NCI-H446 (cell line): ENCODE data around the gene AIM2.

ENCODE experiments used
- DNase-seq, 2 experiments: peaks; one replicate each; lab custom pipeline; 2025; lab: John Stamatoyannopoulos, UW

AIM2 gene

GRCh38 chr1:159014851-159015250 is 61.7 kb downstream of the AIM2 start:
- DNase-seq = no peak

- DNase-seq = no peak
Measured at GRCh38 chr1:159014003-159014571, 62.5 kb downstream of the AIM2 start.

GRCh38 chr1:159012495-159012894 is 64.1 kb downstream of the AIM2 start:
- DNase-seq = no peak
